Heart left ventricle (tissue), 13 donors: ENCODE data around the gene TKT.
A peak's percentile ranks its signal among the peaks of the same experiment; 100 is the strongest.

Experiments used
- POLR2A ChIP-seq, 2 donors: fragments of 450-650 bp; IDR thresholded peaks; one replicate each; pipeline ENCODE4 v1.6.1; 2017; ENCODE audit warnings: antibody characterized with exemption in 2 of 2, mild to moderate bottlenecking in 2 of 2, moderate library complexity in 2 of 2
- TF ChIP-seq, protein P1 (sequence below), 12 donors: fragments of 200-600 bp; sonication (generic) in 4 of 12; IDR thresholded peaks; one replicate each; pipeline versions ENCODE4 v1.5.0 to v1.8.0; 2018 to 2022; ENCODE audit warnings: antibody characterized with exemption in 12 of 12, mild to moderate bottlenecking in 5 of 12
- donor health status: ischemic (EF 13 %, LVEDD 7.1; RV severe dilation, severe dysfunction).
- donor health status: DM: no; HTN: yes; CAD: no.
- donor health status: DM: no; HTN: no; CAD: no.
- donor health status: ischemic (EF 25% LVEDD 6.9; RV normal size, moderate dysfunction).
- donor health status: ischemic (EF 25% LVEDD 5.7; RV mildly dilated, moderate dysfunction).
- donor health status: ischemic (EF 35%, LVEDD 5.7; RV mildly dilated, moderate dysfunction).
- donor health status: nonischemic (EF 11% LVEDD 7.7; RV severe dilation, severe dysfunction).
- donor health status: DM: yes; HTN: yes; CAD: no.
- donor health status: PGD.
- donor health status: ischemic (EF 29% LVEDD 5.4; RV normal size, mild dysfunction).
- donor health status: nonischemic (EF 23%, LVEDD 6.1; RV moderate dilation, normal function).

DNA sequence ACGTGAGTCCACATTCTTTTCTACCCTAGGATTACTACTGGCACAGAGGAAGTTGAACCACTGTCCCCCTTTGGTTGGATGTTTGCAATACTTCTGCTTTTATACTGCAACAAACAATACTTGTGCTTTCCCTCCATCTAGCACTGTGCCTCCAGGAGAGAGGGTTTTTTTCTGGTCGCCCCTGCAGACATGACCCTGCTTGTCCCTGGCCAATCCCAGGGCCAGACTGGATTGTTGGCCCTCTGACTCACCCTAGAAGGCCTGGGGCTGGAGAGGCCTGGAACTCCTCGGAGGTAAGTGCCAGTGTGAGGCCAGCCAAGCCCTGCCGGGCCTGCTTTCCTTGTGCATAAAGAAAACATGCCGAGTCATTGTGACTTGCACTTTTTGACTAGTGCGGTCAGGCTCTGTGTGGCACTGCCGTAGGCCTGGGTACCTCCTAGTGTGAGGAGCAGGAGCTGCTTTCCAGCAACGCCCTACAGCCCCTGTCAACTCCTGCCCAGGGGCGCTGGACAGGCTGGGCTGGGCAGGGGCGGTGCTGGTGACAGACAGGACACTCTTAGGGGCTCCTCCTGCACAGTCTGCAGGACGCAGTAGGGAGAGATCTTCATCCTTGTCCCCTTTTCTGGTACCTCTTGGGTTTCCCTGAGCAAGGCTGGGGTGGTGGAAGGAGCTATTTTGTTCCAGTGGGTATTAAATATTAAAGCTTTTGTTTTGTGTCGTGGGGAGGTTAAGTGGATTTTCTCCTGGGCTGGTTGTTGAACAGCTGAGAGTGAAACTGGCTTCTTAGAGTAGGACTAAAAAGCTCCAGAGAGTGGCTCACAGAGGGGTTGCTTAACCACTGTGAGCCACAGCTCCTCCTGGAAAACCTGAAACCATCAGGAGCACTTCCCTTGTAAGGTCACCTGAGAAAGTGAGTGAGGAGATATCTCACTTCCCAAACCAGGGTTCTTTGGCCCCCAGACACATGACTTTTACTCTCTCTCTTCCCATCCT lies 14.4 kb upstream of the TKT start:
- TF ChIP-seq, protein P1, sequence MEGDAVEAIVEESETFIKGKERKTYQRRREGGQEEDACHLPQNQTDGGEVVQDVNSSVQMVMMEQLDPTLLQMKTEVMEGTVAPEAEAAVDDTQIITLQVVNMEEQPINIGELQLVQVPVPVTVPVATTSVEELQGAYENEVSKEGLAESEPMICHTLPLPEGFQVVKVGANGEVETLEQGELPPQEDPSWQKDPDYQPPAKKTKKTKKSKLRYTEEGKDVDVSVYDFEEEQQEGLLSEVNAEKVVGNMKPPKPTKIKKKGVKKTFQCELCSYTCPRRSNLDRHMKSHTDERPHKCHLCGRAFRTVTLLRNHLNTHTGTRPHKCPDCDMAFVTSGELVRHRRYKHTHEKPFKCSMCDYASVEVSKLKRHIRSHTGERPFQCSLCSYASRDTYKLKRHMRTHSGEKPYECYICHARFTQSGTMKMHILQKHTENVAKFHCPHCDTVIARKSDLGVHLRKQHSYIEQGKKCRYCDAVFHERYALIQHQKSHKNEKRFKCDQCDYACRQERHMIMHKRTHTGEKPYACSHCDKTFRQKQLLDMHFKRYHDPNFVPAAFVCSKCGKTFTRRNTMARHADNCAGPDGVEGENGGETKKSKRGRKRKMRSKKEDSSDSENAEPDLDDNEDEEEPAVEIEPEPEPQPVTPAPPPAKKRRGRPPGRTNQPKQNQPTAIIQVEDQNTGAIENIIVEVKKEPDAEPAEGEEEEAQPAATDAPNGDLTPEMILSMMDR (IDR thresholded peaks at IDR 0.05): peak in 2 of 12 donors; percentile 17
- TF ChIP-seq POLR2A (IDR thresholded peaks at IDR 0.05): peak in 1 of 2 donors; percentile 34
